Measurements from ENCODE around the gene SCFD2. TPM values are rescaled to one million over a fixed set of nuclear protein-coding genes. Genes with fewer than 3 reads are reported as not detected.

SCFD2 gene
- total and polyA plus RNA-seq, 8 donors, result 11.4 to 26.6 (median 13.7) TPM

DNA sequence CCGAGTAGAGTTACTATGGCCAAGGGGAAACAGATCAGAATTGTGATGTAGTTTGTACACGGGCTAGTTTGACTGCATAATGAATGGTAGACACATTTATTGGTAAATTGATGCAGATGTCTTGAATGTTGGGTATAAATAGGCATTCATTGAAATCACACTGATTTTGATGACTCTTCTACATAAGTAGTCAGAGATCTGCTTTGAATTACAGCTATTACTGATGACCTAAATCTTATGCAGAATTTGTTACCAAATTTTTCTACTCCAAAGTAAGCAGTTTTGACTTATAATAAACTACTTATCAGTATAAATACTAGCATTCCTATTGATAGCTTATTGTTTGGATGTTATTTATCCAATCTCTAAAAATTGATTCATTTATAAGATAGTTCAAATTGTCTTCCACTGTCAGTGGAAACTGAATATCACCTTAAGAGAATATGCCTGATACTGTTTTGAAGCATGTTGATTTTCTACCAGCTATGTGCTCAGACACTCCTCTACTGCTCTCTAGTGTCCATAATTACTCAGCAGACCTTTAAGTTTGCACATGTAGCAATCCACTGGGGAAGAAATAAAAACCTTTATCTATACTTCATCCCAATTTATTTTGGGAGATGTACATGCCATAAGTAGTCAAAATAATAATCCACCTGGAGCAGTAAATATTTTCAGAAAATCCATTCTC is 383.5 kb downstream of the SCFD2 start:
- Histone ChIP-seq H3K27me3 (no peaks in the 10 kb centered on the region), H3K36me3 (no peaks in the 10 kb centered on the region), H3K9me3 (no peaks in the 10 kb centered on the region), H3K4me3 (no peak overlapping the region), H3K4me1 (peaks cover 0 to 6% of the 10 kb centered on the region in 2 donors), H3K27ac (no peak overlapping the region)
- peak in 2 of 4 donors; percentile 43 to 66 for DNase-seq
- intact Hi-C loops (cut with DNase I), result loop anchor here in 1 of 2 donors (5.0 to 10.0 kb wide), 2 partner anchors 435 to 608 kb away; no protein-coding TSS in a partner anchor
- ATAC-seq, result peak; percentile 91
- TF ChIP-seq, protein P1, sequence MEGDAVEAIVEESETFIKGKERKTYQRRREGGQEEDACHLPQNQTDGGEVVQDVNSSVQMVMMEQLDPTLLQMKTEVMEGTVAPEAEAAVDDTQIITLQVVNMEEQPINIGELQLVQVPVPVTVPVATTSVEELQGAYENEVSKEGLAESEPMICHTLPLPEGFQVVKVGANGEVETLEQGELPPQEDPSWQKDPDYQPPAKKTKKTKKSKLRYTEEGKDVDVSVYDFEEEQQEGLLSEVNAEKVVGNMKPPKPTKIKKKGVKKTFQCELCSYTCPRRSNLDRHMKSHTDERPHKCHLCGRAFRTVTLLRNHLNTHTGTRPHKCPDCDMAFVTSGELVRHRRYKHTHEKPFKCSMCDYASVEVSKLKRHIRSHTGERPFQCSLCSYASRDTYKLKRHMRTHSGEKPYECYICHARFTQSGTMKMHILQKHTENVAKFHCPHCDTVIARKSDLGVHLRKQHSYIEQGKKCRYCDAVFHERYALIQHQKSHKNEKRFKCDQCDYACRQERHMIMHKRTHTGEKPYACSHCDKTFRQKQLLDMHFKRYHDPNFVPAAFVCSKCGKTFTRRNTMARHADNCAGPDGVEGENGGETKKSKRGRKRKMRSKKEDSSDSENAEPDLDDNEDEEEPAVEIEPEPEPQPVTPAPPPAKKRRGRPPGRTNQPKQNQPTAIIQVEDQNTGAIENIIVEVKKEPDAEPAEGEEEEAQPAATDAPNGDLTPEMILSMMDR (IDR thresholded peaks at IDR 0.05), result peak; percentile 35 to 69

GRCh38 chr4:52979821-52980590 is 385.9 kb downstream of the SCFD2 start:
- DNase-seq (no peak), ATAC-seq (no peak)
- TF ChIP-seq, protein P1 (IDR thresholded peaks at IDR 0.05), result no peak
- H3K4me1 ChIP-seq, result peaks cover 0 to 6% of the 10 kb centered on the region in 2 donors
- H3K4me3 ChIP-seq, result no peak overlapping the region
- H3K9me3 ChIP-seq, result no peaks in the 10 kb centered on the region
- no peaks in the 10 kb centered on the region for H3K36me3 ChIP-seq
- no peaks in the 10 kb centered on the region for H3K27me3 ChIP-seq
- intact Hi-C loops (cut with DNase I), result loop anchor here in 1 of 2 donors (5.0 to 10.0 kb wide), 2 partner anchors 433 to 605 kb away; no protein-coding TSS in a partner anchor
- H3K27ac ChIP-seq, result no peak overlapping the region

DNA sequence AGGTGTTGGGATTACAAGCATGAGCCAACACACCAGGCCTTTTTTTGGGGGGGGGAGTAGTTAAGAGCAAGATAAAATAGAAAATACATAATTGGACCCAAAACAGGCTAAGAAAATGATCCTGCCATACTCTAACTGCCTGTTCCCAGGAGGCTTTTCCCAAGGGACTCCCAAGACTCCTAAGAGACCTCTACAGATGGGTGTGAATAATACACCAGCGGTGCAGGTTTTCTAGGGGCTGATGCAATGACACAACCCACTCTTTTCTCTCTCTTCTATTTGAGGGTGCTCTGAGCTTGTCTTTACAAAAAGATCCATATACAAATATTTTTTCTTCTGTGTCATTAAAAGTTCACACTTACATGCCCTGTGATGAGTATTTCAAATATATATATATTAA is 386.8 kb downstream of the SCFD2 start:
- no peak overlapping the region for H3K27ac ChIP-seq
- H3K27me3 ChIP-seq, result no peaks in the 10 kb centered on the region
- no peaks in the 10 kb centered on the region for H3K9me3 ChIP-seq
- H3K36me3 ChIP-seq, result no peaks in the 10 kb centered on the region
- peaks cover 0 to 2% of the 10 kb centered on the region in 2 donors for H3K4me1 ChIP-seq
- TF ChIP-seq, protein P1 (IDR thresholded peaks at IDR 0.05), result no peak
- intact Hi-C loops (cut with DNase I), result no loop called here
- ATAC-seq (no peak), DNase-seq (no peak)
- no peak overlapping the region for H3K4me3 ChIP-seq

- Histone ChIP-seq H3K27ac (no peak overlapping the region), H3K4me3 (no peak overlapping the region), H3K36me3 (no peaks in the 10 kb centered on the region), H3K27me3 (no peaks in the 10 kb centered on the region), H3K4me1 (no peaks in the 10 kb centered on the region), H3K9me3 (no peaks in the 10 kb centered on the region)
- intact Hi-C loops (cut with DNase I), result no loop called here
- no peak for ATAC-seq
- no peak for DNase-seq
- TF ChIP-seq, protein P1 (IDR thresholded peaks at IDR 0.05), result no peak
Observed at GRCh38 chr4:52977252-52977651, 388.6 kb downstream of the SCFD2 start.

All from left lung (tissue), 10 donors.